Kidney capillary endothelial cell (primary cell): ENCODE measurements around the gene SF3A2.

Experiments used
- DNase-seq: peaks from one replicate; pipeline ENCODE4 v3.0.0-alpha.2; 2018; ENCODE audit warnings: low spot score

The SF3A2 gene

GRCh38 chr19:2291185-2291751 lies 54.6 kb downstream of the SF3A2 start:
- DNase-seq: no peak

- peak; percentile 43 for DNase-seq
Observed at GRCh38 chr19:2294687-2295335, 58.2 kb downstream of the SF3A2 start.

- no peak for DNase-seq
Observed at GRCh38 chr19:2296141-2296540, 59.5 kb downstream of the SF3A2 start.
